Peyer's patch (tissue), 4 donors: ENCODE measurements around the gene AKAP6. TPM values are rescaled to one million over a fixed set of nuclear protein-coding genes. Genes with fewer than 3 reads are reported as not detected.

Experiments
- DNase-seq, 3 donors: peaks; one replicate each; pipeline ENCODE4 v3.0.0-alpha.2; 2017 to 2019
- H3K27ac ChIP-seq, 4 donors: fragments of 200-600 bp; sonication (generic); one replicate each; pipeline ENCODE4 v1.5.1; 2016 to 2019
- H3K27me3 ChIP-seq, 2 donors: fragments of 200-600 bp; sonication (generic); one replicate each; pipeline ENCODE4 v1.5.1; 2019
- H3K36me3 ChIP-seq, 3 donors: fragments of 200-600 bp; sonication (generic); one replicate each; pipeline ENCODE4 v1.5.1; 2016 to 2019
- H3K4me1 ChIP-seq, 4 donors: fragments of 200-600 bp; sonication (generic); one replicate each; pipeline ENCODE4 v1.5.1; 2016 to 2019
- H3K4me3 ChIP-seq, 4 donors: fragments of 200-600 bp; sonication (generic); 1 replicate in 3 of 4; 2 replicates in 1 of 4; pipeline ENCODE4 v1.5.1; 2016 to 2019; ENCODE audit warnings: mild to moderate bottlenecking in 1 of 4
- H3K9me3 ChIP-seq, 4 donors: fragments of 200-600 bp; sonication (generic); one replicate each; pipeline ENCODE4 v1.5.1; 2016 to 2019; ENCODE audit warnings: mild to moderate bottlenecking in 1 of 4
- POLR2A ChIP-seq, 2 donors: fragments of 450-650 bp; IDR thresholded peaks; one replicate each; pipeline ENCODE4 v1.5.1; 2017; ENCODE audit warnings: antibody characterized with exemption in 2 of 2, mild to moderate bottlenecking in 2 of 2, moderate library complexity in 2 of 2
- total RNA-seq, 4 donors: library from RNA; depleted of rRNA; stranded (reverse); fragments of >200 nt; gene quantifications; one replicate each; pipeline ENCODE4 v1.1.0, GENCODE V29; 2016
- TF ChIP-seq, protein P1 (sequence below), 6 experiments: fragments of 450-650 bp in 4 of 6; fragments of 200-600 bp in 2 of 6; sonication (generic) in 1 of 6; IDR thresholded peaks; one replicate each; pipeline ENCODE4 v1.5.1; 2017 to 2019; ENCODE audit warnings: antibody characterized with exemption in 6 of 6, mild to moderate bottlenecking in 3 of 6, moderate library complexity in 1 of 6

Gene AKAP6
- total RNA-seq, 4 donors from 2014 or later = 7.6 to 21.5 (median 12.2) TPM

DNA sequence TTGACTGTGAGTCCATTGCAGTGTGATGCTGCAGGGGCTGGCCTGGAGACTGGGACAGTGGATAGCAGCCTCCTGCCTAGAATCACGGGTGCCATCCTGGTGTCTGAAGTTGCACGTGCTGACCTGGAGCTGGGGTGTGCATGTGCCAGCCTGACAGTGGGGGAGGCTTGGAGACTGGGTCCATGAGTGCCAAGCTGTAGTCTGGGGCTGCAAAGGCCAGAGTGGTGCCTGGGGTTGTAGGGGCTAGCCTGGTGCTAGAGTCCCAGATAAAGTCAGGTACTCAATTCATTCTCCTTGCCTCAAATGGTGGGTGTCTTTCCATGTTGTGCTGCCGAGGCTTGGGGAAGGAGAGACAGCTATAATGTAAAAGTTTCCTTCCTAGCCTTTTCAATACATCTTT lies 427.7 kb downstream of the AKAP6 start:
- Histone ChIP-seq H3K27ac (no peak overlapping the region), H3K4me1 (no peaks in the 10 kb centered on the region), H3K9me3 (no peaks in the 10 kb centered on the region), H3K4me3 (no peak overlapping the region), H3K36me3 (no peaks in the 10 kb centered on the region), H3K27me3 (no peaks in the 10 kb centered on the region)
- no peak for DNase-seq
- TF ChIP-seq POLR2A (IDR thresholded peaks at IDR 0.05) = no peak
- TF ChIP-seq, protein P1, sequence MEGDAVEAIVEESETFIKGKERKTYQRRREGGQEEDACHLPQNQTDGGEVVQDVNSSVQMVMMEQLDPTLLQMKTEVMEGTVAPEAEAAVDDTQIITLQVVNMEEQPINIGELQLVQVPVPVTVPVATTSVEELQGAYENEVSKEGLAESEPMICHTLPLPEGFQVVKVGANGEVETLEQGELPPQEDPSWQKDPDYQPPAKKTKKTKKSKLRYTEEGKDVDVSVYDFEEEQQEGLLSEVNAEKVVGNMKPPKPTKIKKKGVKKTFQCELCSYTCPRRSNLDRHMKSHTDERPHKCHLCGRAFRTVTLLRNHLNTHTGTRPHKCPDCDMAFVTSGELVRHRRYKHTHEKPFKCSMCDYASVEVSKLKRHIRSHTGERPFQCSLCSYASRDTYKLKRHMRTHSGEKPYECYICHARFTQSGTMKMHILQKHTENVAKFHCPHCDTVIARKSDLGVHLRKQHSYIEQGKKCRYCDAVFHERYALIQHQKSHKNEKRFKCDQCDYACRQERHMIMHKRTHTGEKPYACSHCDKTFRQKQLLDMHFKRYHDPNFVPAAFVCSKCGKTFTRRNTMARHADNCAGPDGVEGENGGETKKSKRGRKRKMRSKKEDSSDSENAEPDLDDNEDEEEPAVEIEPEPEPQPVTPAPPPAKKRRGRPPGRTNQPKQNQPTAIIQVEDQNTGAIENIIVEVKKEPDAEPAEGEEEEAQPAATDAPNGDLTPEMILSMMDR (IDR thresholded peaks at IDR 0.05) = no peak

DNA sequence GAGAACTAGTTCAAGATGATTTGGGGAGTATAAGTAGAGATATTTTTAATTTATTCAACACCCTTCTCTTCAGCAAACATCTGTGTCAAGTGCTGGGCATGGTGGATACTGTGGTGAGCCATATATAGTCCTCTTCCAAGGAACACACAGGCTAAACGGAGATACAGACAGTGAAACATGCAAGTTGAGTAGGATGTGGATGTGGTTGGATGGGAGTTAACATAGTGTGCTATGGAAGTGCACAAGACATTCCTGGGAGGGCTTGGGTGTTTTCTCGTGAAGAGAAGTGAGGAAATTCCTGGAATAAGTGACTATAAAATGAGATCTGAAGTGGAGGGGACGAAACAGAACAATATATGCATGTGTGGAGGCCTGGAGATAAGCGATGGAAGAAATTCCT lies 428.5 kb downstream of the AKAP6 start:
- Histone ChIP-seq H3K9me3 (no peaks in the 10 kb centered on the region), H3K4me3 (no peak overlapping the region), H3K4me1 (no peaks in the 10 kb centered on the region), H3K36me3 (no peaks in the 10 kb centered on the region), H3K27me3 (no peaks in the 10 kb centered on the region), H3K27ac (no peak overlapping the region)
- no peak for DNase-seq
- TF ChIP-seq, protein P1 (IDR thresholded peaks at IDR 0.05) = no peak
- no peak for TF ChIP-seq POLR2A (IDR thresholded peaks at IDR 0.05)

DNA sequence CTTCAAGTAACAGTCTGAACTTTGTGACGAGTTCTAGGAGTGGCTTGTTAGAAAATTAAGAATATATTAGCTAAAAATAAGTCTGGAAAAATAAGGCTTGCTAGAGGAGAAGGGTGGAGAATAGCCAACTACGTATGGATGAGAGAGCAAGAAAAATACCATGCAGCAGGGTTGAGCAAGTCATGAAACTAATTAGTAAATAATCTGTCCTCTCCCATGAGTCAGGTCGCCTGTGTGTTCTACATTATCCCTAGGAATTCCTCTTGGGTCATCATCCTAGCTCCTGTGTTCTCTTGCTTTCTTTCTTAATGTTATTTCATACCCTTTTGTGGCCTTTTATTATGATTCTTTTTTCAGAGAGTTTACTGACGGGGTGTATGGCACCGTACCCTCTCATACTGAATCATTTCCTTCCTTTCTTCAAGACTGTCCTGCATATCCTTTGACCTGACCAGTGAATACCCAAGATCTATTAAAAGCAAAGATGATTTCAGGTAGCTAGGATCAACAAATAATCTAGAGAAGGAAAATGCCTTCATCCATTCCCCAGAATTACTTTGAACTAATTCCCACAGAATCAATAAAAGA lies 432.4 kb downstream of the AKAP6 start:
- Histone ChIP-seq H3K9me3 (no peaks in the 10 kb centered on the region), H3K27me3 (no peaks in the 10 kb centered on the region), H3K4me1 (no peaks in the 10 kb centered on the region), H3K4me3 (no peak overlapping the region), H3K27ac (no peak overlapping the region), H3K36me3 (no peaks in the 10 kb centered on the region)
- TF ChIP-seq POLR2A (IDR thresholded peaks at IDR 0.05) = no peak
- TF ChIP-seq, protein P1 (IDR thresholded peaks at IDR 0.05) = no peak
- DNase-seq = no peak

DNA sequence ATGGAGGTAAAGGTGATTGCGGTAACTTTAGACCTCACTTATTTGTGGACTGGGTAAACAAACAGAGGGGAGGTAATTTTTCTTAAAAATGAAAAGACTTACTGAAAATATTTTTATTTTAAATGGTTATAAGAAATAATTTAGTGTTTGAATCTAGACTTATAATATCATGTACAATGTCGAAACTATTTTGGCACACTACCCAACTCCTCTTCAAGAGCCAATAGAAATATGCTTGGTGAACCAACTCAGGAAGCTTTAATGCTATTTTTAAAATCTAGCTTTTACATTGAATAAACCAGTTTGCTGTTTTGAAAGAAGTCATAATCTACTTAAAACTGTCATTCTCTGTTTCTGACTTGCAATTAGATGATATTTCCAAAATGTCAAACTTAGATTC lies 433.8 kb downstream of the AKAP6 start:
- H3K4me3 ChIP-seq = no peak overlapping the region
- DNase-seq = no peak
- no peaks in the 10 kb centered on the region for H3K27me3 ChIP-seq
- no peaks in the 10 kb centered on the region for H3K36me3 ChIP-seq
- no peak overlapping the region for H3K27ac ChIP-seq
- H3K4me1 ChIP-seq = no peaks in the 10 kb centered on the region
- no peak for TF ChIP-seq POLR2A (IDR thresholded peaks at IDR 0.05)
- TF ChIP-seq, protein P1 (IDR thresholded peaks at IDR 0.05) = no peak
- no peaks in the 10 kb centered on the region for H3K9me3 ChIP-seq

DNA sequence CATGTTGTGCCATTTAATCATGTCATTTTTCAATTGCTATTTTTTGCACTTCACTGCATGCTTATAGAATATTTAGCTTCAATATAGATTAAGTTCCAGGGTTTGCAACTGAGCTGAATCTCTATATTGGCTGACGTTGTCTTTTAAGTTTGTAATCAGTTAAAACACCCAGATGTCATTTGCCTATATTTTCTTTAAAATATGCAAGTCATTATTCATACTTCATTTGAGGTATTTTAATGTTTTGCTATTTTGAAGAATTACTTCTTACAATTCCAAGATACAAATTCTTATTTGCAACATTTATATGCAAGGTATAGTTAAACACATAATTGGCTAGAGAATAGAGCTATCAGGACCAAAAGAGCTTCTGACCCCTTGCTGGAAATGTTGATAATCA lies 434.6 kb downstream of the AKAP6 start:
- TF ChIP-seq, protein P1 (IDR thresholded peaks at IDR 0.05) = no peak
- no peak for TF ChIP-seq POLR2A (IDR thresholded peaks at IDR 0.05)
- no peak for DNase-seq
- Histone ChIP-seq H3K27ac (no peak overlapping the region), H3K36me3 (no peaks in the 10 kb centered on the region), H3K27me3 (no peaks in the 10 kb centered on the region), H3K4me1 (no peaks in the 10 kb centered on the region), H3K9me3 (no peaks in the 10 kb centered on the region), H3K4me3 (no peak overlapping the region)

DNA sequence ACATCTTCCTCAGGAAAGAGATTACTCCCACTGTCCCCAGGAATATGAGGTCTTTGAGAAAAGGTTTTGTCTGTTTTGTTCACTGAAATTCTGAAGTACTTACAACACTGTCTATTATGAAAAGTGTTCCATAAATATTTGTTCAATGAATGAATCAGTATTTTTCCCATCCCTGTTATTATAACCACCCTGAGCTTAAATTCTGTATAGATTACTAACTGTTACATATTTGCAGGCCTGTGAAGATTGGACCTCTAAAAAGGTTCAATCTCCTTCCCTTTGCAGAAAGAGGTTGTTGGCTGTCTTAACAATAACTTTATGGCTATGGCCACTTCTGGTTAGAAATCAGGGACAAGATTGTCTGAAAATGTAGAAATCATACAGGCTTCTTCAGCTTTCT lies 435.0 kb downstream of the AKAP6 start:
- no peak for TF ChIP-seq POLR2A (IDR thresholded peaks at IDR 0.05)
- TF ChIP-seq, protein P1 (IDR thresholded peaks at IDR 0.05) = no peak
- Histone ChIP-seq H3K4me1 (no peaks in the 10 kb centered on the region), H3K9me3 (no peaks in the 10 kb centered on the region), H3K27me3 (no peaks in the 10 kb centered on the region), H3K36me3 (no peaks in the 10 kb centered on the region), H3K27ac (no peak overlapping the region), H3K4me3 (no peak overlapping the region)
- DNase-seq = no peak
